PC-3 (cell line): ENCODE data around the gene ZNF334. TPM values are rescaled to one million over a fixed set of nuclear protein-coding genes. Genes with fewer than 3 reads are reported as not detected.

Experiments used
- ATAC-seq: fragments of 200-7000 bp; cut with Tn5 transposase; 2 replicates; pipeline ENCODE4 v1.9.1; 2020; ENCODE audit warnings: mild to moderate bottlenecking, moderate library complexity
- BruUV-seq: library from RNA; stranded (reverse); fragments of 400-500 nt; replicated peaks from 2 replicates; lab custom pipeline; 2021; lab: Mats Ljungman, UMichigan
- CTCF ChIA-PET: fragments of 300-600 bp; sonication (Branson Sonifier 250); formaldehyde crosslinking; loops from one replicate; lab custom pipeline; 2022; ENCODE audit warnings: antibody characterized with exemption; lab: Charles Lee
- POLR2A ChIA-PET: fragments of 300-600 bp; sonication (Branson Sonifier 250); formaldehyde crosslinking; loops from one replicate; lab custom pipeline; 2022; ENCODE audit warnings: antibody characterized with exemption; ENCODE audit not compliant: unreplicated experiment; lab: Charles Lee
- DNase-seq: peaks from one replicate; pipeline ENCODE4 v3.0.0-alpha.2; 2015
- H2AFZ ChIP-seq: fragments of 300-600 bp; sonication (generic); 2 replicates; pipeline ENCODE4 v1.6.0; 2016; ENCODE audit warnings: antibody characterized with exemption, low read length
- H3F3A ChIP-seq: fragments of 300-600 bp; sonication (generic); one replicate; pipeline ENCODE4 v1.6.0; 2017; ENCODE audit warnings: antibody characterized with exemption, low read length, control low read depth, mild to moderate bottlenecking; ENCODE audit not compliant: unreplicated experiment
- H3K27ac ChIP-seq: fragments of 300-600 bp; sonication (generic); 2 replicates; pipeline ENCODE4 v1.5.1; 2016; ENCODE audit warnings: mild to moderate bottlenecking, low read length
- H3K27me3 ChIP-seq: fragments of 300-600 bp; sonication (generic); 2 replicates; pipeline ENCODE4 v1.6.1; 2016; ENCODE audit warnings: low read length, mixed read lengths
- H3K36me3 ChIP-seq: fragments of 300-600 bp; sonication (generic); 2 replicates; pipeline ENCODE4 v1.6.1; 2016; ENCODE audit warnings: low read depth, mixed run types, low read length, mixed read lengths
- H3K4me1 ChIP-seq: fragments of 300-600 bp; sonication (generic); 2 replicates; pipeline ENCODE4 v1.5.1; 2016; ENCODE audit warnings: low read length; ENCODE audit not compliant: insufficient read depth
- H3K4me2 ChIP-seq: fragments of 300-600 bp; sonication (generic); 2 replicates; pipeline ENCODE4 v1.6.0; 2016; ENCODE audit warnings: low read length
- H3K4me3 ChIP-seq: fragments of 300-600 bp; sonication (generic); 2 replicates; pipeline ENCODE4 v1.5.1; 2016; ENCODE audit warnings: mild to moderate bottlenecking, low read length, mixed read lengths
- H3K79me2 ChIP-seq: fragments of 300-600 bp; sonication (generic); 2 replicates; pipeline ENCODE4 v1.6.1; 2017; ENCODE audit warnings: low read length, mixed read lengths
- H3K9ac ChIP-seq: fragments of 300-600 bp; sonication (generic); 2 replicates; pipeline ENCODE4 v1.6.0; 2016; ENCODE audit warnings: mild to moderate bottlenecking, low read length
- H3K9me2 ChIP-seq: fragments of 300-600 bp; sonication (generic); replicated peaks from 2 replicates; pipeline ENCODE4 v1.6.1; 2016; ENCODE audit warnings: mixed run types, low read length, mixed read lengths
- H3K9me3 ChIP-seq: fragments of 300-600 bp; sonication (generic); 2 replicates; pipeline ENCODE4 v1.6.1; 2016; ENCODE audit warnings: low read length, mixed read lengths
- H4K20me1 ChIP-seq: fragments of 300-600 bp; sonication (generic); 2 replicates; pipeline ENCODE4 v1.6.1; 2016; ENCODE audit warnings: low read length, mixed read lengths
- CTCF ChIP-seq: fragments of 300-600 bp; sonication (generic); conservative IDR thresholded peaks from 2 replicates; pipeline ENCODE4 v1.5.1; 2017; ENCODE audit warnings: antibody characterized with exemption, low read depth, mild to moderate bottlenecking, low read length
- EZH2 ChIP-seq: fragments of 300-600 bp; sonication (generic); IDR thresholded peaks from one replicate; pipeline ENCODE4 v1.6.1; 2017; ENCODE audit warnings: antibody characterized with exemption, mild to moderate bottlenecking, low read length; ENCODE audit not compliant: unreplicated experiment
- EZH2phosphoT487 ChIP-seq: fragments of 300-600 bp; sonication (generic); IDR thresholded peaks from 2 replicates; pipeline ENCODE4 v1.6.1; 2018; ENCODE audit warnings: mild to moderate bottlenecking, antibody characterized with exemption, low read length, borderline replicate concordance
- intact Hi-C: fragments of 100-400 bp; cut with micrococcal nuclease; formaldehyde crosslinking; loops from 2 replicates; pipeline ENCODE4 v1.9.0; 2023
- total RNA-seq: library from RNA; depleted of rRNA; stranded (reverse); fragments of >200 nt; gene quantifications from 2 replicates; pipeline ENCODE4 v1.2.3, GENCODE V29; 2014

The ZNF334 gene
- total RNA-seq, 1 experiment from 2014 or later = 0.58 TPM

- no peaks in the 10 kb centered on the region for H4K20me1 ChIP-seq
- H3K27ac ChIP-seq = no peak overlapping the region
- TF ChIP-seq EZH2 (no peak), CTCF (no peak), EZH2phosphoT487 (no peak)
- ATAC-seq = no peak
- no peaks in the 10 kb centered on the region for H3K79me2 ChIP-seq
- H3K9me3 ChIP-seq = no peaks in the 10 kb centered on the region
- H3K4me1 ChIP-seq = 0 out of 2 replicates have a peak, but pooled peaks cover 4% of the 10 kb centered on the region
- BruUV-seq = no TSS peak
- no peaks in the 10 kb centered on the region for H3K9me2 ChIP-seq
- intact Hi-C loops = no loop called here
- ChIA-PET CTCF (no interaction called here), POLR2A (interaction anchor here (0.6 kb wide), 1 partner anchor 140 kb away, joined by 5 read pairs; no protein-coding TSS in a partner anchor)
- DNase-seq = no peak
- no peaks in the 10 kb centered on the region for H3F3A ChIP-seq
- H3K4me3 ChIP-seq = no peak overlapping the region
- H3K27me3 ChIP-seq = peaks cover 15% of the 10 kb centered on the region; the same call in 1 of the 2 replicates
- no peak overlapping the region for H2AFZ ChIP-seq
- no peak overlapping the region for H3K4me2 ChIP-seq
- no peaks in the 10 kb centered on the region for H3K36me3 ChIP-seq
- H3K9ac ChIP-seq = no peak overlapping the region
Measured at GRCh38 chr20:46552460-46553420, 39.4 kb upstream of the ZNF334 start.

- Histone ChIP-seq H3K79me2 (no peaks in the 10 kb centered on the region), H3F3A (no peaks in the 10 kb centered on the region), H3K9me3 (no peaks in the 10 kb centered on the region), H3K27me3 (peaks cover 23% of the 10 kb centered on the region), H3K9me2 (no peaks in the 10 kb centered on the region), H3K36me3 (no peaks in the 10 kb centered on the region), H3K9ac (no peak overlapping the region), H2AFZ (no peak overlapping the region), H3K4me2 (no peak overlapping the region), H4K20me1 (no peaks in the 10 kb centered on the region), H3K4me1 (no peaks in the 10 kb centered on the region), H3K27ac (no peak overlapping the region), H3K4me3 (no peak overlapping the region)
- no TSS peak for BruUV-seq
- ChIA-PET CTCF (no interaction called here), POLR2A (no interaction called here)
- intact Hi-C loops = no loop called here
- no peak for DNase-seq
- no peak for TF ChIP-seq EZH2
- TF ChIP-seq CTCF = no peak
- no peak for TF ChIP-seq EZH2phosphoT487
- ATAC-seq = no peak
Measured at GRCh38 chr20:46551522-46552381, 38.4 kb upstream of the ZNF334 start.
